HepG2 (cell line): ENCODE data around the gene IGF1.

Experiments used
- ARHGAP35 ChIP-seq: sonication (generic); formaldehyde crosslinking; IDR thresholded peaks from 2 replicates; pipeline ENCODE4 v1.9.0; 2022; ENCODE audit warnings: mild to moderate bottlenecking, inconsistent platforms, moderate library complexity, missing genetic modification reagents, borderline replicate concordance
- ARID2 ChIP-seq: sonication (generic); formaldehyde crosslinking; IDR thresholded peaks from 2 replicates; pipeline ENCODE4 v1.8.1; 2022; ENCODE audit warnings: mild to moderate bottlenecking, missing genetic modification reagents, borderline replicate concordance
- BCL6 ChIP-seq: IDR thresholded peaks from 2 replicates; pipeline ENCODE4 v1.6.1; 2016; ENCODE audit warnings: missing genetic modification reagents, missing compliant biosample characterization
- CAMTA2 ChIP-seq: sonication (generic); formaldehyde crosslinking; IDR thresholded peaks from 2 replicates; pipeline ENCODE4 v1.4.0; 2020; ENCODE audit warnings: mild to moderate bottlenecking, missing genetic modification reagents, borderline replicate concordance
- E2F2 ChIP-seq: sonication (generic); formaldehyde crosslinking; IDR thresholded peaks from 2 replicates; pipeline ENCODE4 v1.4.0; 2020; ENCODE audit warnings: missing genetic modification reagents, borderline replicate concordance
- FOXP4 ChIP-seq: sonication (generic); formaldehyde crosslinking; IDR thresholded peaks from 2 replicates; pipeline ENCODE4 v1.4.0; 2020; ENCODE audit warnings: missing genetic modification reagents
- KDM1A ChIP-seq: IDR thresholded peaks from 2 replicates; pipeline ENCODE4 v1.6.1; 2016; ENCODE audit warnings: missing compliant biosample characterization
- NR1H2 ChIP-seq: sonication (generic); formaldehyde crosslinking; IDR thresholded peaks from 2 replicates; pipeline ENCODE4 v1.8.1; 2022; ENCODE audit warnings: low read depth, missing genetic modification reagents, borderline replicate concordance
- PHF20 ChIP-seq: sonication (generic); formaldehyde crosslinking; IDR thresholded peaks from 2 replicates; pipeline ENCODE4 v1.5.0; 2020; ENCODE audit warnings: mild to moderate bottlenecking, missing genetic modification reagents
- SP1 ChIP-seq, 2 experiments: fragments of 450-650 bp in 1 of 2; sonication (generic) in 1 of 2; formaldehyde crosslinking in 1 of 2; IDR thresholded peaks; 2 replicates each; pipeline versions ENCODE4 v1.4.0 to v1.6.1; 2016 to 2020; ENCODE audit warnings: missing genetic modification reagents in 1 of 2
- ZFX ChIP-seq: sonication (generic); formaldehyde crosslinking; IDR thresholded peaks from 2 replicates; pipeline ENCODE4 v1.4.0; 2020; ENCODE audit warnings: mild to moderate bottlenecking, low read depth, missing genetic modification reagents, moderate library complexity
- ZNF263 ChIP-seq: sonication (generic); formaldehyde crosslinking; IDR thresholded peaks from 2 replicates; pipeline ENCODE4 v1.4.0; 2020; ENCODE audit warnings: missing genetic modification reagents
- ZZZ3 ChIP-seq: sonication (generic); formaldehyde crosslinking; IDR thresholded peaks from 2 replicates; pipeline ENCODE4 v1.4.0; 2020; ENCODE audit warnings: missing genetic modification reagents, mild to moderate bottlenecking, borderline replicate concordance

- no peak for TF ChIP-seq CAMTA2 (CRISPR knock-in tag)
- TF ChIP-seq PHF20 (CRISPR knock-in tag), result no peak
- no peak for TF ChIP-seq ARID2
- TF ChIP-seq KDM1A, result no peak
- no peak for TF ChIP-seq NR1H2 (CRISPR knock-in tag)
- no peak for TF ChIP-seq ARHGAP35 (CRISPR knock-in tag)
- TF ChIP-seq ZFX, result no peak
- no peak for TF ChIP-seq E2F2 (CRISPR knock-in tag)
- no peak for TF ChIP-seq ZNF263 (CRISPR knock-in tag)
- TF ChIP-seq SP1 (IDR thresholded peaks at IDR 0.05), result no peak
- no peak for TF ChIP-seq SP1 (CRISPR knock-in tag; IDR thresholded peaks at IDR 0.05)
- no peak for TF ChIP-seq ZZZ3
- no peak for TF ChIP-seq FOXP4 (CRISPR knock-in tag)
- no peak for TF ChIP-seq BCL6 (CRISPR knock-in tag)
These were observed 1.1 kb downstream of the IGF1 start for GRCh38 chr12:102479099-102479885.
